K562 (cell line): Measurements from ENCODE around the gene SPTBN5. TPM values are rescaled to one million over a fixed set of nuclear protein-coding genes. Genes with fewer than 3 reads are reported as not detected.

Experiments
- ARID1B ChIP-seq: fragments of 450-650 bp; IDR thresholded peaks from 2 replicates; pipeline ENCODE4 v1.6.1; 2016; ENCODE audit warnings: antibody characterized with exemption, mild to moderate bottlenecking, inconsistent platforms
- CREM ChIP-seq: IDR thresholded peaks from 2 replicates; pipeline ENCODE4 v1.6.1; 2014; ENCODE audit warnings: antibody characterized with exemption, low read depth
- DACH1 ChIP-seq: fragments of 450-650 bp; IDR thresholded peaks from 2 replicates; pipeline ENCODE4 v1.6.1; 2018; ENCODE audit not compliant: partially characterized antibody
- DPF2 ChIP-seq: fragments of 450-650 bp; IDR thresholded peaks from 2 replicates; pipeline ENCODE4 v1.6.1; 2016
- FOXA1 ChIP-seq: fragments of 450-650 bp; IDR thresholded peaks from 2 replicates; pipeline ENCODE4 v1.6.1; 2016; ENCODE audit warnings: mild to moderate bottlenecking, borderline replicate concordance
- GABPB1 ChIP-seq: sonication (generic); formaldehyde crosslinking; IDR thresholded peaks from 2 replicates; pipeline ENCODE4 v1.8.0; 2022; ENCODE audit warnings: mild to moderate bottlenecking, missing genetic modification reagents
- GTF2F1 ChIP-seq: IDR thresholded peaks from 2 replicates; pipeline ENCODE4 v1.6.1; 2011; ENCODE audit warnings: low read depth, low read length, improper control_type of control experiment
- HNRNPUL1 ChIP-seq: fragments of 200-400 bp; formaldehyde crosslinking; IDR thresholded peaks from 2 replicates; pipeline ENCODE4 v1.6.1; 2017; ENCODE audit warnings: low read length
- JUN ChIP-seq, 2 experiments: sonication (generic) in 1 of 2; formaldehyde crosslinking in 1 of 2; IDR thresholded peaks; 2 replicates each; pipeline versions ENCODE4 v1.6.1 to v1.8.0; 2012 to 2022; ENCODE audit warnings: borderline replicate concordance in 2 of 2, mild to moderate bottlenecking in 2 of 2, improper control_type of control experiment in 1 of 2, low read depth in 1 of 2, low read length in 1 of 2, missing genetic modification reagents in 1 of 2
- SMARCA4 ChIP-seq: fragments of 450-650 bp; IDR thresholded peaks from 2 replicates; pipeline ENCODE4 v1.6.1; 2016
- SMARCA5 ChIP-seq: fragments of 450-650 bp; IDR thresholded peaks from 2 replicates; pipeline ENCODE4 v1.6.1; 2016
- SMARCE1 ChIP-seq: fragments of 450-650 bp; IDR thresholded peaks from 2 replicates; pipeline ENCODE4 v1.7.1; 2016; ENCODE audit warnings: mild to moderate bottlenecking
- TAF1 ChIP-seq: IDR thresholded peaks from 2 replicates; pipeline ENCODE4 v1.6.1; 2011; ENCODE audit warnings: mild to moderate bottlenecking, low read length, moderate library complexity; ENCODE audit not compliant: insufficient read depth, control insufficient read depth, severe bottlenecking; ENCODE audit errors: extremely low read depth
- ZBTB7A ChIP-seq: IDR thresholded peaks from 2 replicates; pipeline ENCODE4 v1.6.1; 2011; ENCODE audit warnings: low read depth, mild to moderate bottlenecking, low read length, moderate library complexity, borderline replicate concordance; ENCODE audit not compliant: control insufficient read depth
- ZNF695 ChIP-seq: fragments of 450-650 bp; formaldehyde crosslinking; IDR thresholded peaks from 2 replicates; pipeline ENCODE4 v1.4.0; 2020; ENCODE audit warnings: mild to moderate bottlenecking, moderate library complexity
- ZNF780A ChIP-seq: fragments of 250-450 bp; sonication (Bioruptor Pico); IDR thresholded peaks from 2 replicates; pipeline ENCODE4 v1.5.0; 2021; ENCODE audit warnings: mild to moderate bottlenecking
- ZZZ3 ChIP-seq: fragments of 450-650 bp; IDR thresholded peaks from 2 replicates; pipeline ENCODE4 v1.6.1; 2016; ENCODE audit warnings: antibody characterized with exemption, mild to moderate bottlenecking, moderate library complexity
- polyA plus RNA-seq, 8 experiments: library from polyadenylated mRNA; depleted of rRNA in 4 of 8; stranded (reverse) in 5 of 8; unstranded in 3 of 8; fragments of >200 nt; fragmentation: Nextera tagmentation in 2 of 8; fragmentation: Illumina TruSeq in 1 of 8; extraction: Ambion mirVana in 2 of 8; extraction: Trizol in 1 of 8; gene quantifications; 2 replicates each; pipeline versions ENCODE4 v1.2.1 to v1.2.3, GENCODE V29; 2011 to 2014; ENCODE audit warnings: inconsistent platforms in 1 of 8, missing spikeins in 1 of 8
- total RNA-seq, 7 experiments: library from RNA; depleted of rRNA in 6 of 7; stranded (reverse); fragments of >200 nt in 6 of 7; fragmentation: Illumina TruSeq in 2 of 7; extraction: Trizol in 2 of 7; gene quantifications; 2 replicates each; pipeline versions ENCODE4 v1.2.1 to v1.2.3, GENCODE V29; 2011 to 2021; ENCODE audit warnings: low replicate concordance in 1 of 7
- TF ChIP-seq, protein P1 (sequence below): fragments of 450-650 bp; conservative IDR thresholded peaks from 2 replicates; pipeline ENCODE4 v1.6.1; 2016; ENCODE audit warnings: missing genetic modification characterization, low read depth, mild to moderate bottlenecking, control low read depth, missing compliant biosample characterization
- TF ChIP-seq, protein P2 (sequence below): fragments of 250-450 bp; sonication (Bioruptor Pico); IDR thresholded peaks from 2 replicates; pipeline ENCODE4 v1.8.0; 2021; ENCODE audit warnings: borderline replicate concordance, mild to moderate bottlenecking, moderate library complexity; ENCODE audit not compliant: poor library complexity, severe bottlenecking
- TF ChIP-seq, protein P3 (sequence below): fragments of 450-650 bp; IDR thresholded peaks from 2 replicates; pipeline ENCODE4 v1.7.0; 2016; ENCODE audit warnings: borderline replicate concordance
- TF ChIP-seq, protein P4 (sequence below): fragments of 450-650 bp; IDR thresholded peaks from 2 replicates; pipeline ENCODE4 v1.6.1; 2018; ENCODE audit warnings: mild to moderate bottlenecking, low read depth; ENCODE audit not compliant: partially characterized antibody
- TF ChIP-seq, protein P5 (sequence below): sonication (generic); formaldehyde crosslinking; IDR thresholded peaks from 2 replicates; pipeline ENCODE4 v1.8.0; 2022; ENCODE audit warnings: missing genetic modification reagents, mild to moderate bottlenecking, moderate library complexity, borderline replicate concordance

SPTBN5 gene
- total and polyA plus RNA-seq, 9 of the 15 experiments (the other 6 are each of a cell fraction or from before 2014, with no cell fraction given), result 0.02 TPM; not detected in 8

DNA sequence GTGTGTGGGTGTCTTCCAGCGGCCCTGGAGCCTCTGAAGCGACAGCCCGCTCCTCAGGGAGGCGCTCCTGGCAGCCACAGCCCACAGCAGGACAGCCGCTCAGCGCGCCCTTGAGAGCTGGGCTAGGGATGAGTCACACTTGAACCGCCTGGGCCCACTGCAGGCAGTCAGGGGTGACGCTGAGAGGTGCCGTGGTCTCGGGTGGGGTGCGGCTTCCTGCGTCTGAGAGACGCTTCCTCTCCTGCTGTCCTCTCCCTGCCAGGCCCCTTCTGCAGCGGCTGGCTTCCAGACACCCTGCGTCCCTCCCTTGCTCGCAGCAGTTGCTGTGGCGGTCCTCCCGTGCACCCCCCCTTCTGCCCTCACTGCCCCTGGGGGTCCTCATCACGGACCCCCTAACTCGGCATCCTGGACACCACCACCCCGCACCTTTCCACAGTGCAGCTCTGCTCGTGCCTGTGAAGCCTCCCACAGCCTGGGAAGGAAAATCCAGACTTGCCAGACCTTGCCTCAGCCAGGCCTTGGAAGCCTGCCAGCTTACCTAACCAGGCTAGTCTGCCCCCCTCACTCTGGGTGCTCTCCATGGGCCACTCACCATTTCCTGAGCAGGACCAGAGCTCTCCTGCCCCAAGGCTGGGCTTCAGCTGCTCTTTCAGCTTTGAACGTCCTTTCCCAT is 1.1 kb upstream of the SPTBN5 start (continued):
- TF ChIP-seq, protein P1, sequence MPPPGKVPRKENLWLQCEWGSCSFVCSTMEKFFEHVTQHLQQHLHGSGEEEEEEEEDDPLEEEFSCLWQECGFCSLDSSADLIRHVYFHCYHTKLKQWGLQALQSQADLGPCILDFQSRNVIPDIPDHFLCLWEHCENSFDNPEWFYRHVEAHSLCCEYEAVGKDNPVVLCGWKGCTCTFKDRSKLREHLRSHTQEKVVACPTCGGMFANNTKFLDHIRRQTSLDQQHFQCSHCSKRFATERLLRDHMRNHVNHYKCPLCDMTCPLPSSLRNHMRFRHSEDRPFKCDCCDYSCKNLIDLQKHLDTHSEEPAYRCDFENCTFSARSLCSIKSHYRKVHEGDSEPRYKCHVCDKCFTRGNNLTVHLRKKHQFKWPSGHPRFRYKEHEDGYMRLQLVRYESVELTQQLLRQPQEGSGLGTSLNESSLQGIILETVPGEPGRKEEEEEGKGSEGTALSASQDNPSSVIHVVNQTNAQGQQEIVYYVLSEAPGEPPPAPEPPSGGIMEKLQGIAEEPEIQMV (tag), result no peak
- TF ChIP-seq GTF2F1 (no peak), ZZZ3 (no peak), ZNF695 (no peak), SMARCA4 (peak; percentile 13; the same call in 1 of the 2 replicates), ZBTB7A (peak; percentile 59; the same call in 1 of the 2 replicates), HNRNPUL1 (no peak), SMARCE1 (0 out of 2 replicates have a peak, but pooled peaks have one; percentile 49), ARID1B (peak; percentile 43; the same call in 1 of the 2 replicates), DPF2 (0 out of 2 replicates have a peak, but pooled peaks have one; percentile 24), GABPB1 (CRISPR knock-in tag) (peak; percentile 59), SMARCA5 (peak; percentile 40; the same call in 1 of the 2 replicates), DACH1 (no peak), ZNF780A (no peak), CREM (no peak), TAF1 (no peak), FOXA1 (no peak), JUN (IDR thresholded peaks at IDR 0.05; ENCODE audit: borderline replicate concordance, low read depth, low read length) (peak; percentile 59), JUN (CRISPR knock-in tag; IDR thresholded peaks at IDR 0.05; ENCODE audit: borderline replicate concordance) (no peak)
- TF ChIP-seq, protein P2, sequence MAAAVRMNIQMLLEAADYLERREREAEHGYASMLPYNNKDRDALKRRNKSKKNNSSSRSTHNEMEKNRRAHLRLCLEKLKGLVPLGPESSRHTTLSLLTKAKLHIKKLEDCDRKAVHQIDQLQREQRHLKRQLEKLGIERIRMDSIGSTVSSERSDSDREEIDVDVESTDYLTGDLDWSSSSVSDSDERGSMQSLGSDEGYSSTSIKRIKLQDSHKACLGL (CRISPR knock-in tag), result no peak
- TF ChIP-seq, protein P3, sequence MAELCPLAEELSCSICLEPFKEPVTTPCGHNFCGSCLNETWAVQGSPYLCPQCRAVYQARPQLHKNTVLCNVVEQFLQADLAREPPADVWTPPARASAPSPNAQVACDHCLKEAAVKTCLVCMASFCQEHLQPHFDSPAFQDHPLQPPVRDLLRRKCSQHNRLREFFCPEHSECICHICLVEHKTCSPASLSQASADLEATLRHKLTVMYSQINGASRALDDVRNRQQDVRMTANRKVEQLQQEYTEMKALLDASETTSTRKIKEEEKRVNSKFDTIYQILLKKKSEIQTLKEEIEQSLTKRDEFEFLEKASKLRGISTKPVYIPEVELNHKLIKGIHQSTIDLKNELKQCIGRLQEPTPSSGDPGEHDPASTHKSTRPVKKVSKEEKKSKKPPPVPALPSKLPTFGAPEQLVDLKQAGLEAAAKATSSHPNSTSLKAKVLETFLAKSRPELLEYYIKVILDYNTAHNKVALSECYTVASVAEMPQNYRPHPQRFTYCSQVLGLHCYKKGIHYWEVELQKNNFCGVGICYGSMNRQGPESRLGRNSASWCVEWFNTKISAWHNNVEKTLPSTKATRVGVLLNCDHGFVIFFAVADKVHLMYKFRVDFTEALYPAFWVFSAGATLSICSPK, result no peak
- TF ChIP-seq, protein P4, sequence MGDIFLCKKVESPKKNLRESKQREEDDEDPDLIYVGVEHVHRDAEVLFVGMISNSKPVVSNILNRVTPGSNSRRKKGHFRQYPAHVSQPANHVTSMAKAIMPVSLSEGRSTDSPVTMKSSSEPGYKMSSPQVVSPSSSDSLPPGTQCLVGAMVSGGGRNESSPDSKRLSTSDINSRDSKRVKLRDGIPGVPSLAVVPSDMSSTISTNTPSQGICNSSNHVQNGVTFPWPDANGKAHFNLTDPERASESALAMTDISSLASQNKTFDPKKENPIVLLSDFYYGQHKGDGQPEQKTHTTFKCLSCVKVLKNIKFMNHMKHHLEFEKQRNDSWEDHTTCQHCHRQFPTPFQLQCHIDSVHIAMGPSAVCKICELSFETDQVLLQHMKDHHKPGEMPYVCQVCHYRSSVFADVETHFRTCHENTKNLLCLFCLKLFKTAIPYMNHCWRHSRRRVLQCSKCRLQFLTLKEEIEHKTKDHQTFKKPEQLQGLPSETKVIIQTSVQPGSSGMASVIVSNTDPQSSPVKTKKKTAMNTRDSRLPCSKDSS, result no peak
- TF ChIP-seq, protein P5, sequence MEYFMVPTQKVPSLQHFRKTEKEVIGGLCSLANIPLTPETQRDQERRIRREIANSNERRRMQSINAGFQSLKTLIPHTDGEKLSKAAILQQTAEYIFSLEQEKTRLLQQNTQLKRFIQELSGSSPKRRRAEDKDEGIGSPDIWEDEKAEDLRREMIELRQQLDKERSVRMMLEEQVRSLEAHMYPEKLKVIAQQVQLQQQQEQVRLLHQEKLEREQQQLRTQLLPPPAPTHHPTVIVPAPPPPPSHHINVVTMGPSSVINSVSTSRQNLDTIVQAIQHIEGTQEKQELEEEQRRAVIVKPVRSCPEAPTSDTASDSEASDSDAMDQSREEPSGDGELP (CRISPR knock-in tag), result peak; percentile 31; the same call in 1 of the 2 replicates
